Activated CD4-positive, CD25-positive, alpha-beta regulatory T cell (primary cell): ENCODE results near the gene CCDC78.
A peak's percentile ranks its signal among the peaks of the same experiment; 100 is the strongest.

Experiments used
- DNase-seq, 4 experiments: peaks; one replicate each; lab custom pipeline; 2025; lab: John Stamatoyannopoulos, UW

Gene CCDC78

GRCh38 chr16:723695-724094 is 2.5 kb downstream of the CCDC78 start:
- no peak for DNase-seq

- no peak for DNase-seq
Observed at GRCh38 chr16:722835-723633, 3.2 kb downstream of the CCDC78 start.

- no peak for DNase-seq
Observed at GRCh38 chr16:721765-722540, 4.3 kb downstream of the CCDC78 start.

- peak; percentile 54 to 66 (median 61) for DNase-seq
Observed at GRCh38 chr16:720990-721764, 5.1 kb downstream of the CCDC78 start, which contains the start of gene ANTKMT. Gene ANTKMT (plus strand): TSS chr16:721146. CDS start chr16:721275, 129 bp downstream.

GRCh38 chr16:720447-720989 is 5.7 kb downstream of the CCDC78 start:
- DNase-seq: peak in 1 of 4 experiments; percentile 27

GRCh38 chr16:719815-720446 is 6.3 kb downstream of the CCDC78 start:
- DNase-seq: no peak

- DNase-seq: no peak
Observed at GRCh38 chr16:718922-719321, 7.3 kb downstream of the CCDC78 start.

- no peak for DNase-seq
Observed at GRCh38 chr16:718389-718788, 7.9 kb downstream of the CCDC78 start.

GRCh38 chr16:717450-718245 is 8.6 kb downstream of the CCDC78 start:
- no peak for DNase-seq

GRCh38 chr16:716768-717325 is 9.4 kb downstream of the CCDC78 start:
- no peak for DNase-seq

- DNase-seq: no peak
Observed at GRCh38 chr16:716200-716568, 10.1 kb downstream of the CCDC78 start.

- no peak for DNase-seq
Observed at GRCh38 chr16:715477-716199, 10.6 kb downstream of the CCDC78 start.

- peak; percentile 73 to 84 (median 78) for DNase-seq
Observed at GRCh38 chr16:714558-715476, 11.4 kb downstream of the CCDC78 start, which contains the start of gene METRN. Gene METRN (plus strand): TSS chr16:715118. CDS start chr16:715290, 172 bp downstream.

- no peak for DNase-seq
Observed at GRCh38 chr16:714079-714478, 12.2 kb downstream of the CCDC78 start.

- DNase-seq: peak in 1 of 4 experiments; percentile 44
Observed at GRCh38 chr16:712740-713250, 13.4 kb downstream of the CCDC78 start.

- DNase-seq: peak; percentile 60 to 71 (median 70)
Observed at GRCh38 chr16:711548-712320, 14.5 kb downstream of the CCDC78 start.

GRCh38 chr16:711084-711483 is 15.2 kb downstream of the CCDC78 start:
- no peak for DNase-seq
